Measurements from ENCODE around the gene EPGN.

Gene EPGN, protein sequence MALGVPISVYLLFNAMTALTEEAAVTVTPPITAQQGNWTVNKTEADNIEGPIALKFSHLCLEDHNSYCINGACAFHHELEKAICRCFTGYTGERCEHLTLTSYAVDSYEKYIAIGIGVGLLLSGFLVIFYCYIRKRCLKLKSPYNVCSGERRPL

DNA sequence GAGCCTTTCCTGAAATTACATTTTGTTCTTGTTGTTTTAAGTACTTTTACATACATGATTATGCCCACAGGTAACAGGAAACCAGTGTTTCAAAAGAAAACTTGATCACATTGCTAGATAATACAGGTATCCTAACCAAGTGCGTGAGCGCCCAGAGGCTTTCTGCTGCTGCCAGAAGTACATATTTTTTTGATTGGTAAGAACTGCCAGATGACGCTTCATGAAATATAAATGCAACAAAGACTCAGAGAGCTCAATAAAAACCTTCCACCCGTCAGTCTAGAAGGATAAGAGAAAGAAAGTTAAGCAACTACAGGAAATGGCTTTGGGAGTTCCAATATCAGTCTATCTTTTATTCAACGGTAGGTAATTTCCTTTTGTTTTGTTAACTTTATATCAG lies at the start of gene EPGN:
Gene EPGN (plus strand): TSS at position 256 of the 400 bp plus-strand sequence. CDS start 64 bp downstream, at position 320.
- peak; percentile 2 for DNase-seq (ENCODE audit: low spot score)

DNA sequence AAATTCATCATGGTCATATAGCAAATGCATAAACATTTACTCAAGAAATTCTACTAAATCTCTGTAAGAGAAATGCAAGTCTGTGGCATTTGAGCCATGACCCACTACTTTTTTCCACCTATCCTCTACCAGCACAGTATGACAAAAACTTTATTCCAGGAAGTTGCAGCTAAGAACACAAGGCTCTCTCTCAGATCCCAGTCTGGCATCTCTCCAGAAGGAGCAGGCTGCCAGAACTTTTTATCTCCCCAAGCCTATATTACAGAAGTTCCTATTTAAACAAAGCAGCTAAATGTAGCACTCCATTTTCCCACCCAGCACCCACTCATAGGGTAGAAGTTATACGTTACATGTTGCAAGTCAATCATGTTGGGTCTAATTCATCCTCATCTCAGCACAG lies 49.3 kb upstream of the EPGN start:
- DNase-seq (ENCODE audit: low spot score): no peak

DNA sequence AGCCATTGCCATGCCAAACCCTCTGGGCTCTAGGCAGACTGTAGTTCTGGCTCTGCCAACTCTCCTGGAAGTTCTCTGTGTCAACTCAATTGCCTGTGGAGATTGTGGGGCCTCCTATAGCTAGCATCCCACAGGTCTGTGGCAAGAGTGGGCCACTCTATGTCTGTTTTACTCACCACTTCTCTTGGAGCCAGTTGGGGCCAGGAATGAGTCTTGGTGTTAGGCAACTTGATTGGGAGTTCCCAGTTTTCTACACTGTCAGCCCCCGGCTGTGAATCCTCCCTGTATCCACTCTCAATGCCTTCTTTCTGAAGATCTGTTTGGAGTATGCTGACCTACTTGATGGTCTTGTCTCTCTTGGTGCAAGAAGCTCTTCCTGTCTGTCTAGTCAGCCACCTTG lies 48.2 kb upstream of the EPGN start:
- DNase-seq (ENCODE audit: low spot score): no peak

DNA sequence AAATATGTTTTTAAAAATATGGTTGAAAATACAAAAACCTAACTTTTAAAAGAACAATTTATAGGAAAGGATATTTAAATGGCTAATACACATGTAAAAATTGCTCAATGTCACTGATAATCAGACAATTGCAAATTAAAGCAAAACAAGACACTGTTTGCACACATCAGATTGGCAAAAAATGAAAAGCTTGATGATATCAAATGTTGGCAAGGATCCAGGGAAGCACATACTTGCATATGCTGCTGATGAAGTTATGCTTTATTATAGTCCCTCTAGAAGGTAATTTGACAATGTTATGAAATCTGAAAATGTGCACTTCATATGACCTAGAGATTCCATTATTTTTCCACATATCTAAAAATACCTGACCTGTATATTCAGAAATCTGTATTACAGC lies 45.7 kb upstream of the EPGN start:
- DNase-seq (ENCODE audit: low spot score): no peak

DNA sequence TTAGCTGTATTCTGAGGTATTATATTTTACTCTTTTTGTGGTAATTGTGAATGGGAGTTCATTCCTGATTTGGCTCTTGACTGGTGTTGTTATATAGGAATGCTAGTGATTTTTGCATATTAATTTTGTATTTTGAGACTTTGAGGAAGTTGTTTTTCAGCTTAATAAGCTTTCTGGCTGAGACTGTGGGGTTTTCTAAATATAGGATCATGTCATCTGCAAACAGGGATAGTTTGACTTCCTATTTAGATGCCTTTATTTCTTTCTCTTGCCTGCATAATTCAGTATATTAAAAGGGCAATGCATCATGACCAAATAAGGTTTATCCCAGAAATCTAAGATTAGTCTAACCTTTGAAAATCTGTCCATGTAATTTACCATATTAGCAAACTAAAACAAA lies 44.7 kb upstream of the EPGN start:
- no peak for DNase-seq (ENCODE audit: low spot score)

DNA sequence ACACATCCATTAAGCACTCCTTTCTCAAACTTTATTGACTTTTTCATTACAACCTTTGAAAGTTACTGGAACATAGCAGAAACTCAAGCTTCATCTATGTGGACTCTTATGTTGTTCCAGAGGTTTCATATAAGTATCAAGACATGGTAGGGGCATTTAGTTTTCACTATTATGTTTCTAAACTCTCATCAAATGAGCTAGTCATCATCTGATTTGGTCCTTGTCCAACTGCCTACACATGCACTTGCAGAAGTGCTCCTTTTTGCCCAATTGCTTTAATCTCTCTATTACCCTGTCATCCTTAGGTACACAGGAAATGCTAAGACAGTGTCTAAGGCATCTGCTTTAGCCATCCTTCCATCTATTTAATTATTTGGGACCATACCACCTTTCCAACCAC lies 42.2 kb upstream of the EPGN start:
- DNase-seq (ENCODE audit: low spot score): no peak

DNA sequence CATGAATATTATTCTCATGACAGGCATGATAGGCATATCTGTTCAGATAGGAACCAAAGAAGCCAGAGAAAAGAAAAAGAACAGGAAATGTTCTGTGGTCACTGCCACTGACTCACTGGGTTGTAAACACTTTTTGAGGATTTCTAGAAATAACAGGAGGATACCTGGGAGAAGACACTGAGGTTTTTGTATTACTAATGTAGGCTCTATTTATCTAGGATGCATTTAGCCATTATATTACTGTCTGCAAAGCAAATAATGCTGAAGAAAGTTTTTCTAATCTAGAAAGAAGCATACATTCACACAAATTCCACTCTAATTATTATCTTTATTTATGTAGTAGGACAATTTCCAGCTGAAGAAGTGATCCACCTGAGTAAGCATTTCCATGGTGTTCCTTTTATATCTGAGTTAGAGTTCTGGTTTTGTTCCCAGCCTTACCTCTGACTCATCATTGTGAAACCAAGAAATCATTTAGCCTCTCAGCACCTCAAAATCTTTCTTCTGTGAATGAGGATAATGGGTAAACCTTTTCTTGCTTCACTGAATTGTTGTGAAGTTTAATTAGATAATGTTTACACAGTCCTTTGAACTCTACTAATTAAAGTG lies 40.2 kb upstream of the EPGN start:
- DNase-seq (ENCODE audit: low spot score): no peak

DNA sequence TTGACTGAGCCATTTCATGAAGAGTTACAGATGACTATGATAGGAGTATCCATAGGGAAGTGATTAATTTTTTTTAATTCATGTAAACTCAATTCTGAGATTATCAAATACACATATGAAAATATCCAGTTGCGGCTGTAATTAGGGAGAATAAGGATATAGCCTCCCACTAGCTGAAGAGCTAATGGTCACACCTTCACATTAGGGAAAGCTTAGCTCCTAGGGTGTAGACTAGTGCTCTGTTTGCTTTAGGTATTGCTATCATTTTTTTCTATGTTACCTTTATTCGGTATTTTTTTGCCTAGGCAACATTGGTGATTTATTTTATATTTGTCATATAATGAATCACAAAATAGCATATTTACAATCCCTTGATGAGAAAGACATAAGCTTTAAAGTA lies 39.6 kb upstream of the EPGN start:
- DNase-seq (ENCODE audit: low spot score): no peak

DNA sequence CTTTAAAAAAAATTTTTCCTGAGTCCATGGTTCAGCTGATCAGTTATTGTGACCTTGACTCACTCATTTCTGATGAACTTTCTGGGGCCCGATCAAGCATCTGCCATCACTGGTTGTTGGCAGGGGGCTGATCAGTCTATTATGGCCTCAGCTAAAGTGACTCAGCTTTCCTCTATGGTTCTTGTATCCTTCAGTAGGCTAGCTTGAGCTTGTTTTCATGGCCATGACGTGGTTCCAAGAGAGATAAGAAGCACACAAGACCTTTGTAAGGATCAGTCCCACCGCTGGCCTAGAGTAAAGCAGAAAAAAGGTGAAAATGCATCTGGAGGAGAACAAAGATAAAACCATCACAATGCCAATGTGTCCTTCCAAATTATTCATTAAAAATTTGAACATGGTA lies 29.8 kb upstream of the EPGN start:
- no peak for DNase-seq (ENCODE audit: low spot score)

DNA sequence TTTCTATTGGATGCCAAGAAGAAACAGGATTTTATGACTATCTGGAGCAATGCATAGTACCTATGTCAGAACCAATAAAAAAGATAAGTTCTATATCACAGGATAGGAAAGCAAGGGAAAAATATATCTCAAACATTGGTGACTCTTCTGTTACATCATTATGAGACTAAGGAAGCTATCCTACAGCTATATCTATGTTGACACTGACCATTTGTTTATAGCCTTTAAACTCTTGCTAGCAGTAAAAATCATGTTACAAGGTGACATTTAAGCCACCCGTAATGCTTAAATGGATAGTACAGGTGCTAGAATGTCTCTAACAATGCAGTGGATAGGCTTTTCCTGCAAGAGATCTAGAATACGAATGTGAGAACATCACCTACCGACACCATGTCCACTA lies 28.6 kb upstream of the EPGN start:
- DNase-seq (ENCODE audit: low spot score): no peak

DNA sequence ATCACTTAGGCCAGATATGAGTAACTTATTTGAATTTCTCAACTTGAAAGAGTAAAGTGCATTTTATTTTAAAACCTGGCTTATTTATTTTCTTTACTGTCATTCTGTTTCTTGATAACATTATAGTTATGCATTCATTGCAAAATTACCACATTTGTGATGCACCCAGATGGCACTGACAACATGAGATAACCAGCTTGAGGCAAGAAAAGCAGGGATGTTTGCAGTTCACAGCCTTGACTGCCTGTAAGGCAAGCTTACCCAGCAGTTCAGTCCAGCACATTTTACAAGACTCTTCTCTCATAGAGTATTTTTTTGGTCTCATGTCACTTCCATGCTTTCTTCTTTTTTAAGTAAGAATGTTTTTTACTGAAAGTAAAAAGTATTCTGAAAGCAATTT lies 25.3 kb upstream of the EPGN start:
- DNase-seq (ENCODE audit: low spot score): no peak

DNA sequence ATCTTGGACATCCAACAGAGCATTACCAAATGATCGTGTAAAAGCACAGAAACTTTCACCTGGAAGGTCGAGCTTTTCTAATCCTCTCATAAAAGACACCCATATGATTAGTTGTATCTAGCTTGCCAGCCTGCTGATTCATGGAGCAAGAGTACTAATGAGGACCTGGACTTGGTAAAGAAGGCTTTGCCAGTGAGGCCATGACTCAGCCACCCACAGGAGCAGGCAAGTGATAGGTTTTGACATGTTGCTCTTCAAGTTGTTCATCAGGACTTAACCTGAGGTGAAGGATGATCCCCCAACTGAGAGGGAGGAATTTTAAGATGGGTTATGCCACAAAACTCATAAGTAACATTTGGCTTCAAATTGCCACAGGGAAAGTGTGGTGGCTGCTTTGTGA lies 24.7 kb upstream of the EPGN start:
- DNase-seq (ENCODE audit: low spot score): no peak

DNA sequence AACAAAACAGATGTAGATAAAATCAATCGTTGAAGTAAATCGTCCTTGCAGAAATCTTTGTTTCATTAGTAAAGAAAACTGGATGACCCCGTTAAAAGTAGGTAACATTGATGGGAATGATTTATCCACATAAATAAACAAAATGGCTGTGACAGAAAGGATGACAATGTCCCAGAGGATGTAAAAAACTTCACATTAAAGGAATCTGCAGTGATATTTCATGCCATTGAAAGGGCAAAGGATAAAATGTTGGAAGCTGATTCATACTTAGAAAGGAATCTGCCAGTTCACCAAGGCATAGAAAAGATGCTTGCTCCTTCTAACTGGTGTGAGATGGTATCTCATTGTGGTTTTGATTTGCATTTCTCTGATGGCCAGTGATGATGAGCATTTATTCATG lies 24.2 kb upstream of the EPGN start:
- DNase-seq (ENCODE audit: low spot score): no peak

DNA sequence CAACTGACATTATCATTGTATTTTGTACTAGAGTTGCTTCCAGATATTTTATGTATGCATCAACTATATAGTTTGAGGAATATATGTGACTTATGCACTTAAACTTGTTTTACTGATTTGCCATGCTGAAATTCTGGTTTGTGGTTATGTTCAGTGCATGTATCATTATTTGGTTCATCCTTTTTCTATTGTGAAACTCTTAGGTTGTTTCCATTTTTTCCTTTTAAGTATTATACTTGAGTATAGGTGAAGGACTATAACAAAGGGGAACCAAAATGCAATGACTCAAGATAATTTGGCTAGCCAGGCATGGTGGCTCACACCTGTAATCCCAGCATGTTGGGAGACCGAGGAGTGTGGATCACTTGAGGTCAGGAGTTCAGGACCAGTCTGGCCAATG lies 21.1 kb upstream of the EPGN start:
- no peak for DNase-seq (ENCODE audit: low spot score)

DNA sequence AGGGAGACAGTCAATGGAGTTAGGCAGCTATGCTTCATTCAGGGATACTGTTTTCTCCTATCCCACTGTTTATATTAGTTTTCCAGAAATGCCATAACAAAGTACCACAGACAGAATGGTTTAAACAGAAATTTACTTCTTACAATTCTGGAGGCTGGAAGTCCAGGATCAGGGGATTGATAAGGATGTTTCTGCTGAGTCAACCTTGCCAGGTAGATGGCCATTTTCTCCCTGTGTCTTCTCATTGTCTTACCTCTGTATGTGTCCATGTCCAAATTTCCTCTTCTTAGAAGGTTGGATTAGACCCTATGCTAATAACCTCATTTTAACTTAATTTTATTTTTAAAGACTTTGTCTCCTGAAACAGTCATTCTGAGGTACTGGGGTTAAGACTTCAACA lies 20.5 kb upstream of the EPGN start:
- DNase-seq (ENCODE audit: low spot score): no peak

DNA sequence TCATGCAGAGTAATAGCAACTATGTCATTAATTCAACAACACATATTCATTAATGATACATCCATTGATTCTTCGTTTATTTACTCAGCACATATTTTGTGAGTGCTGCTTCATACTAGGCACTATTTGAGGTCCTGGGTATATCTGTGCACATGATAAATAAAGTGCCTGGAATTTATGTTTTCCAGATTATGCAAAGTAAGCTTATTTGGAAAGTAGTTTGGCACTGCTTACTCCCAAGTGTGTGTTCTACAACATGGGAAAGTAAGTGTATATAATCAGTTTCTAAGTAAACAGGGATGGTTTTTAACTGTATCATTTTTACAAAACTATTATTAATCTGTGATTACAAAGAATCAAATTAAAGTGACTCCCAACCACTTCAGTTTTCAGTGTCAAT lies 16.8 kb upstream of the EPGN start:
- DNase-seq (ENCODE audit: low spot score): no peak

DNA sequence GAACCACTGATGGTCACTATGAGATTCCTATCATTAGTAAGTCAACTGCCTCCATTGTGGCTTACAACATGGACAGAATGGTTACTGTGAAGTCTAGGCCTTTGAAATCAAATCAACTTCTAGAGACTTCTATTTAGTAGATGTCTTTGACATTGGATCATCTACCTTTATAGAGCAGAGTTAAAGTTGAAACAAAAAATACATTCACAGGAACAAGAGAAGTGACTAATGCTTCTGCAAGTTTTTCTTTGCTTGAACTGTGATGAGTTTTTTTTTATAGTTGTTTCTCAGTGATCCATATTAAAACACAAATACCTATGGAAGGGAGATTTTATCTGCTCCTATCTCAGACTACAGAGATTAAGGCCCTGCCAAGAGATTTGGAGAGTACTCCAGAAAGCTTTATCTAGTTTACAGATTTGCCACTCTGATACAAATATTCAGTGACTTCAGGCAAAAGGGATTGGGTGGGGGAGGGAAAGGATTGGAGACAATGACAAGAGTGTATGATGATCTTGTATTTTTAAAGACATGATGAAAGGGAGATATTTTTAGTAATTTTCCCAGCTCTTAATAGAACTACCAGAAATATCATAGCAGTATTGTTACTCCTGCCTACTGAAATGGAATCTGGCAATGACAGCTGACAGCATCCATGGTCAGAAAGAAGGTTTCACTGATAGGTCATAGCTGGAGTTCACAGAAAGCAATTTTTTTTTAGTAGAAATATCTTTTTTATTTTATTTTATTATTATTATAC lies 16.0 kb upstream of the EPGN start:
- DNase-seq (ENCODE audit: low spot score): no peak

DNA sequence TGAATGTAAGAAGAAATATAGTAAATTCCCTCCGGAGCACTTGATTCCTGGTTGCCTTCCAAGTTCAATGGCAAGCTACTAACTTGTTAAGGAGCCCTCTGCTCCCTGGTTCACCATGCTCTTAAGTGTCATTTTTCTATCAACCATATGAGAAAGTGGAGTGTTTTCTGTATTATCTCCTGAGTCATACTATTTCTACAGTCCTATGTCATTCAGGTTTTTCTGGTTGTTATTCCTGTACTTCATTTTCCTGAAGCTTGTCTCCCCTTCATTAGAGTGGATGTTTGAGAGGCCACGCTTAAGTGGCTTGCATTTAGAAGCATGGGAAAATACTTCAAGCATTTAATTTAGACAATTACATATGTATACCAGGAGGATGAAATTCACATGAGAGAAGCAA lies 14.7 kb upstream of the EPGN start:
- DNase-seq (ENCODE audit: low spot score): no peak

DNA sequence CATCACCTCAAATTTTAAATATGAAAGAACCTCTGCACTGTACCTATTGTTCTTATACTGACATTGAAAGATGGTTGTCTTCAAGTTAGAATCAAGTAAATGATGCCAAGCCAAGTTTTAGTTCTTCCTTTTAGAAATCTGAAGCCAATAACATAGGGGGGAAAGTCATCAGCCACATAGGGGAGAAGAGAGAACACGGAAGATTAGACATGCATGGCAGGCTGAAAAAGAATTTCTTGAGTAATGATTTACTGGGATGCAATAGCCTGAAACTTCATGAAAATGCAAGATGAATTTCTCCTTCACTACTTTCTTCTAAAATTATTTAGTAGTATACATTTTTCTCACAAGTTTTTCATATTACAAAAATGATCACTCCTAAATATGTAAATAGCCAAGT lies 13.6 kb upstream of the EPGN start:
- DNase-seq (ENCODE audit: low spot score): no peak

DNA sequence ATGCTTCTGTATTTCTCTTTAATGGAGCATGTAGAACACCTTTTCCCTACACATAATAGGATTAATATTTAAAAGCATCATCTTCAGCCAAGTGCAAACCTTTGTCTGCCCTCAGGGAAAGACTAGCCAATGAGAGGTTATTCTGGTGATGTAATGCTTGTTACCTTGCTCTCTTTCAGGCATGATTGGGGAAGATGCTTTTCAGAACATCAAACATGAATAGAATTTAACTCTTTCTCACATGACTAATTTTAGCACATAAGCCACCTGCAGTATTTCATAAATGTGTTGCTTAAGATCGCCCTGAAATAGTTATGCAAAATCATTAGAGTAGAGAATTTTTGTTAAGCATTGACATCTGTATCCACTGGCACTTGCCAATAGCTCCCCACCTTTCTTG lies 10.7 kb upstream of the EPGN start:
- DNase-seq (ENCODE audit: low spot score): no peak

DNA sequence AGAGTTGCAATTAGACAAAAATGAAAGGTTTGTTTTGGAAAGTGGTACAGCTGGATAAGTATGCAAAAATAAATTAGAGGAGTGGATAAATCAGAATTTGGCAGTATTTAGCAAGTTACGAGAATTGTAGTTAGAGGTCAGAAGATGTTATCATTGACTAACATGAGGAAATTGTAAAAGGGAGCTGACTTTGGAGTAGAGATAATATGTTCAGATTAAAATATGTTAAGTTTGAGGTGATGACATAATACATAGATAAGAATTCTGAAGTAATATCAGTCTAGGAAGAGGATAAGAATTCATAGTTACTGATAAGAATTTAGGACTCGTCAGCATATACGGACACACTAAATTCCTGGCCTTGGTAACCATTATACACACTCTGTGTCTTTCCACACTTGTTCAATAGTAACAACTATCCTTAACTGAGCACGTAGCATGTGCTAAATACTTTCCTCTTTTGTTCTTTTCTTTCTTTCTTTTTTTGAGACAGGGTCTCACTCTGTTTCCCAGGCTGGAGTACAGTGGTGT lies 4.1 kb upstream of the EPGN start:
- DNase-seq (ENCODE audit: low spot score): no peak

DNA sequence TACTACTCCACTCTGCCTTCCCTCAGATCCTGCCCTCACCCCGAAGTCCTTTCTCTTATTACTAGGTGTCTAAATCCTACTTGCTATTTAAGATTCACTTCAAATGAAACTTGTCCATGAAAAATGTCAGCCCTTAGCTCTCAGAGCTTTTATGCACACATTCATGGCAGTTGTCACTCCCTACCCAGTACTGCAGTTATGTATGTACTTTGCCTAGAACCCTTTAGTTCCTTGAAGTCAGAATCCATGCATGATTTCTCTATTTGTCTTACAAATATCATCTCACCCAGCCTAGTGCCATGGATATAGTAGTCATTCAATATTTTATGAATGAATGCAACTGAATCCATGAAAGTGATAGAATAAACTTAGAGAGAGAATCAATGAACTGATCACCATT lies 3.3 kb upstream of the EPGN start:
- DNase-seq (ENCODE audit: low spot score): no peak

DNA sequence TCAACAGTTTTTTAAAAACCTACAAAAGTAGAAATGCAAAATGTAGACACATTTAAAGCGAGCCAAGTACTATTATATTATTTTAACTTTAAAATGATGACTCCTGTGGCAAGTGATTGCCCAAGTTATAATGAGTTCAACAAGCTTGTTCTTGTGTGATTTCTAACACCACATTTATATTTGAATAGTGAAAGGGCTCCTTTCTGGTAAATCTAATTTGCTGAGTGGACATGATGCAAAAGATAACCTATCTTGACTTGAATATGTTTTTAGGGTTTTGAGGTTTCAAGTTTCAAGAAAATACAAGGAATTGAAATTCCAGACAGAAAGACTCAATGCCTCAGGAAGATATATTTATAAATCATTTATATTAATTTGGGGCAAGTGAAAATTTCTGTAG lies 1.1 kb upstream of the EPGN start:
- no peak for DNase-seq (ENCODE audit: low spot score)

DNA sequence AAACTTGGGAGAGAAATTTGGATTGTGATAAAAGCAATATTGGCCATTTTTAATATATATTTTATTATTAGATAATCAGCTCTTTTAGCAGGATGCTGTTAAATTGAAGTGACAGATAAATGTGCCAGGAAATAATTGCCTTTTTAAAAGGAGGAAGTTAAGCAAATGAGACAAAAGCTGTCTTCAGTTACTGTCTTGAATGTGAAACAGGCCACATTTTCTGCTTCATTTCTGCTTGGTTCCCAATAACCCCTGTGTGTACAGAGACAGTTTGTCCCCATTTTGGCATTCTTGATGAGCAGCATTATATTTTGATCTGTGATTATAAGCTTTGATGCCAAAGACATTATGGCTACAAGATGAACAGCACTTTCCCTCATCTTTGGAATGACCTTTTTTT lies 953 bp downstream of the EPGN start:
- no peak for DNase-seq (ENCODE audit: low spot score)

All from CD4-positive, alpha-beta T cell treated with Interleukin-2 at 100 ng/mL for 4 hours (primary cell).